OCI-LY1 (cell line): ENCODE data around the gene PLCB4.

Experiments
- H2AFZ ChIP-seq: fragments of 200-600 bp; sonication (generic), shearing (Covaris generic); 2 replicates; pipeline ENCODE4 v1.6.0; 2014; ENCODE audit warnings: antibody characterized with exemption, mild to moderate bottlenecking, low read length
- H3F3A ChIP-seq: fragments of 200-600 bp; sonication (generic), shearing (Covaris generic); 2 replicates; pipeline ENCODE4 v1.6.0; 2014; ENCODE audit warnings: mild to moderate bottlenecking, antibody characterized with exemption, low read length, moderate library complexity; ENCODE audit not compliant: insufficient read depth
- H3K27ac ChIP-seq: fragments of 200-600 bp; sonication (generic); 2 replicates; pipeline ENCODE4 v1.5.1; 2014; ENCODE audit warnings: low read length, mixed run types, mild to moderate bottlenecking, low read depth; ENCODE audit not compliant: poor library complexity, severe bottlenecking
- H3K27me3 ChIP-seq: fragments of 200-600 bp; sonication (generic); 2 replicates; pipeline ENCODE4 v1.6.0; 2014; ENCODE audit warnings: antibody characterized with exemption, mild to moderate bottlenecking, low read length, moderate library complexity; ENCODE audit not compliant: insufficient read depth
- H3K36me3 ChIP-seq: fragments of 200-600 bp; sonication (generic); 2 replicates; pipeline ENCODE4 v1.6.1; 2014; ENCODE audit warnings: mild to moderate bottlenecking, antibody characterized with exemption, low read length, moderate library complexity, mixed read lengths; ENCODE audit not compliant: insufficient read depth
- H3K4me1 ChIP-seq: fragments of 200-600 bp; sonication (generic); 2 replicates; pipeline ENCODE4 v1.5.1; 2014; ENCODE audit warnings: mild to moderate bottlenecking, low read length, moderate library complexity; ENCODE audit not compliant: insufficient read depth, severe bottlenecking
- H3K4me2 ChIP-seq: fragments of 200-600 bp; sonication (generic), shearing (Covaris generic); 2 replicates; pipeline ENCODE4 v1.6.1; 2014; ENCODE audit warnings: low read length
- H3K4me3 ChIP-seq: fragments of 200-600 bp; sonication (generic); 2 replicates; pipeline ENCODE4 v1.5.1; 2014; ENCODE audit warnings: low read length, low read depth, mild to moderate bottlenecking, mixed read lengths; ENCODE audit not compliant: poor library complexity, severe bottlenecking
- H3K79me2 ChIP-seq: fragments of 200-600 bp; shearing (Covaris generic); 2 replicates; pipeline ENCODE4 v1.6.1; 2016; ENCODE audit warnings: mixed run types, low read length, mixed read lengths; ENCODE audit not compliant: insufficient read depth
- H3K9ac ChIP-seq: fragments of 200-600 bp; sonication (generic), shearing (Covaris generic); 2 replicates; pipeline ENCODE4 v1.6.1; 2014; ENCODE audit warnings: mild to moderate bottlenecking, low read length, mixed read lengths
- H3K9me2 ChIP-seq: fragments of 200-600 bp; sonication (generic), shearing (Covaris generic); 2 replicates; pipeline ENCODE4 v1.6.1; 2014; ENCODE audit warnings: low read depth, mild to moderate bottlenecking, low read length, mixed read lengths
- H3K9me3 ChIP-seq: fragments of 200-600 bp; shearing (Covaris generic); 2 replicates; pipeline ENCODE4 v1.6.1; 2014; ENCODE audit warnings: low read length, mixed read lengths
- H4K20me1 ChIP-seq: fragments of 200-600 bp; sonication (generic), shearing (Covaris generic); 2 replicates; pipeline ENCODE4 v1.6.0; 2016; ENCODE audit warnings: mild to moderate bottlenecking, low read length; ENCODE audit not compliant: insufficient read depth
- CTCF ChIP-seq: fragments of 200-600 bp; sonication (generic), shearing (Covaris generic); IDR thresholded peaks from 2 replicates; pipeline ENCODE4 v1.5.1; 2017; ENCODE audit warnings: mild to moderate bottlenecking, antibody characterized with exemption, low read length, moderate library complexity, mixed read lengths
- EZH2 ChIP-seq: fragments of 200-600 bp; sonication (generic), shearing (Covaris generic); IDR thresholded peaks from 2 replicates; pipeline ENCODE4 v1.8.0; 2017; ENCODE audit warnings: borderline replicate concordance, mixed run types, mild to moderate bottlenecking, antibody characterized with exemption, low read length, moderate library complexity, mixed read lengths

PLCB4 gene

GRCh38 chr20:9428292-9428607 lies 359.4 kb downstream of the PLCB4 start:
- Histone ChIP-seq H4K20me1 (no peaks in the 10 kb centered on the region), H2AFZ (no peak overlapping the region), H3K9me2 (no peaks in the 10 kb centered on the region), H3K4me3 (no peak overlapping the region), H3K9ac (no peak overlapping the region), H3K79me2 (no peaks in the 10 kb centered on the region), H3K9me3 (no peaks in the 10 kb centered on the region), H3K36me3 (no peaks in the 10 kb centered on the region), H3K27me3 (no peaks in the 10 kb centered on the region), H3K27ac (no peak overlapping the region), H3F3A (no peaks in the 10 kb centered on the region), H3K4me1 (no peaks in the 10 kb centered on the region), H3K4me2 (no peak overlapping the region)
- TF ChIP-seq EZH2 (no peak), CTCF (no peak)

- Histone ChIP-seq H3K9me3 (no peaks in the 10 kb centered on the region), H3K4me2 (no peak overlapping the region), H3K36me3 (no peaks in the 10 kb centered on the region), H3K9ac (no peak overlapping the region), H3K4me1 (no peaks in the 10 kb centered on the region), H3K4me3 (no peak overlapping the region), H3K27ac (no peak overlapping the region), H2AFZ (no peak overlapping the region), H3K9me2 (no peaks in the 10 kb centered on the region), H3F3A (no peaks in the 10 kb centered on the region), H3K79me2 (no peaks in the 10 kb centered on the region), H4K20me1 (no peaks in the 10 kb centered on the region), H3K27me3 (no peaks in the 10 kb centered on the region)
- TF ChIP-seq EZH2: no peak
These were observed 370.9 kb downstream of the PLCB4 start for GRCh38 chr20:9439806-9440205.

GRCh38 chr20:9440892-9441291 lies 372.0 kb downstream of the PLCB4 start:
- TF ChIP-seq EZH2: no peak
- Histone ChIP-seq H3K36me3 (no peaks in the 10 kb centered on the region), H3K4me1 (no peaks in the 10 kb centered on the region), H3K4me3 (no peak overlapping the region), H3K79me2 (no peaks in the 10 kb centered on the region), H3K27ac (no peak overlapping the region), H2AFZ (no peak overlapping the region), H3K27me3 (no peaks in the 10 kb centered on the region; the same call in 1 of the 2 replicates), H4K20me1 (no peaks in the 10 kb centered on the region), H3K9ac (no peak overlapping the region), H3F3A (no peaks in the 10 kb centered on the region), H3K9me2 (no peaks in the 10 kb centered on the region), H3K4me2 (no peak overlapping the region), H3K9me3 (no peaks in the 10 kb centered on the region)

GRCh38 chr20:9441948-9442347 lies 373.1 kb downstream of the PLCB4 start:
- Histone ChIP-seq H3K27me3 (no peaks in the 10 kb centered on the region; the same call in 1 of the 2 replicates), H3K9me2 (no peaks in the 10 kb centered on the region), H3K4me1 (no peaks in the 10 kb centered on the region), H3K9me3 (no peaks in the 10 kb centered on the region), H3K9ac (no peak overlapping the region), H3K4me3 (no peak overlapping the region), H3K79me2 (no peaks in the 10 kb centered on the region), H3K4me2 (no peak overlapping the region), H2AFZ (no peak overlapping the region), H4K20me1 (no peaks in the 10 kb centered on the region), H3K27ac (no peak overlapping the region), H3F3A (no peaks in the 10 kb centered on the region), H3K36me3 (no peaks in the 10 kb centered on the region)
- TF ChIP-seq CTCF (no peak), EZH2 (no peak)
